ENCODE measurements around the gene MTHFD1L.
A peak's percentile ranks its signal among the peaks of the same experiment; 100 is the strongest.

DNA sequence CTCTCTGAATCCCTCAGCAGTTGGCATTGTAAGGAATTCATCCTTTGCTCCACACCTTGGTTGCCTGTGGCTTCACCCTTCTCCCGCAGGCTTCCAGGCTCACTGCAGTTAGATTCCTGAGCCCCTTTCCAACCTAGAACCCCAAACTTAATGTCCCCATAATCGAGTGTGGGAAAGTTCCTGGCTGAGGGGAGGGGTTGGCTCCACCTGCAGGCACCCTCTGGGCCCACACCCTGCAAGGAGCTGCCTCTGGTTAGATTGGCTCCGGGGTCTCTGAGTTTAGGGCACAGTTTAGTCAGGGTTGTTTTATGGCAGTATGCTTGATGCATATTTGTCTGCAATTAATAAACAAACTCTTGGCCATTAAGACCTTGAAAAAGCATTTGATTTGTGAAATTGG, 63.4 kb downstream of the MTHFD1L start:
- TF ChIP-seq POLR2A (IDR thresholded peaks at IDR 0.05; ENCODE audit: control extremely low read depth in 1 of 2, low read depth in 2 of 2, low read length in 2 of 2), result no peak
- TF ChIP-seq, protein P1, sequence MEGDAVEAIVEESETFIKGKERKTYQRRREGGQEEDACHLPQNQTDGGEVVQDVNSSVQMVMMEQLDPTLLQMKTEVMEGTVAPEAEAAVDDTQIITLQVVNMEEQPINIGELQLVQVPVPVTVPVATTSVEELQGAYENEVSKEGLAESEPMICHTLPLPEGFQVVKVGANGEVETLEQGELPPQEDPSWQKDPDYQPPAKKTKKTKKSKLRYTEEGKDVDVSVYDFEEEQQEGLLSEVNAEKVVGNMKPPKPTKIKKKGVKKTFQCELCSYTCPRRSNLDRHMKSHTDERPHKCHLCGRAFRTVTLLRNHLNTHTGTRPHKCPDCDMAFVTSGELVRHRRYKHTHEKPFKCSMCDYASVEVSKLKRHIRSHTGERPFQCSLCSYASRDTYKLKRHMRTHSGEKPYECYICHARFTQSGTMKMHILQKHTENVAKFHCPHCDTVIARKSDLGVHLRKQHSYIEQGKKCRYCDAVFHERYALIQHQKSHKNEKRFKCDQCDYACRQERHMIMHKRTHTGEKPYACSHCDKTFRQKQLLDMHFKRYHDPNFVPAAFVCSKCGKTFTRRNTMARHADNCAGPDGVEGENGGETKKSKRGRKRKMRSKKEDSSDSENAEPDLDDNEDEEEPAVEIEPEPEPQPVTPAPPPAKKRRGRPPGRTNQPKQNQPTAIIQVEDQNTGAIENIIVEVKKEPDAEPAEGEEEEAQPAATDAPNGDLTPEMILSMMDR (IDR thresholded peaks at IDR 0.05; ENCODE audit: control extremely low read depth in 1 of 3, insufficient read depth in 1 of 3, low read depth in 1 of 3, low read length in 3 of 3), result peak; percentile 46 to 73 (median 68)
- no peak for TF ChIP-seq EP300 (IDR thresholded peaks at IDR 0.05; ENCODE audit: borderline replicate concordance in 1 of 2, low read depth in 2 of 2, low read length in 2 of 2)
- TF ChIP-seq CBX8 (IDR thresholded peaks at IDR 0.05; ENCODE audit: borderline replicate concordance, low read depth, low read length), result no peak
- no peak for TF ChIP-seq GTF2F1 (IDR thresholded peaks at IDR 0.05; ENCODE audit: borderline replicate concordance, low read depth, low read length)
- no peak for TF ChIP-seq SUZ12 (IDR thresholded peaks at IDR 0.05; ENCODE audit: low read length)
- no peak for TF ChIP-seq EZH2 (IDR thresholded peaks at IDR 0.05; ENCODE audit: low read depth, low read length, severe bottlenecking)
- no peak for TF ChIP-seq GABPA (IDR thresholded peaks at IDR 0.05; ENCODE audit: borderline replicate concordance, insufficient read depth, low read length)
- no peak for TF ChIP-seq TCF12 (IDR thresholded peaks at IDR 0.05; ENCODE audit: low read depth, low read length)
- TF ChIP-seq RAD21 (IDR thresholded peaks at IDR 0.05 in 1 of 2, conservative IDR thresholded peaks at IDR 0.05 in 1 of 2; ENCODE audit: low read depth in 2 of 2, low read length in 2 of 2), result peak; percentile 13 to 34; a peak in 2 of 4 replicates
- TF ChIP-seq, protein P2, sequence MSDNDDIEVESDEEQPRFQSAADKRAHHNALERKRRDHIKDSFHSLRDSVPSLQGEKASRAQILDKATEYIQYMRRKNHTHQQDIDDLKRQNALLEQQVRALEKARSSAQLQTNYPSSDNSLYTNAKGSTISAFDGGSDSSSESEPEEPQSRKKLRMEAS (IDR thresholded peaks at IDR 0.05), result no peak

Measured in H1 (cell line).